ENCODE data around the gene NOTO.

Gene NOTO

DNA sequence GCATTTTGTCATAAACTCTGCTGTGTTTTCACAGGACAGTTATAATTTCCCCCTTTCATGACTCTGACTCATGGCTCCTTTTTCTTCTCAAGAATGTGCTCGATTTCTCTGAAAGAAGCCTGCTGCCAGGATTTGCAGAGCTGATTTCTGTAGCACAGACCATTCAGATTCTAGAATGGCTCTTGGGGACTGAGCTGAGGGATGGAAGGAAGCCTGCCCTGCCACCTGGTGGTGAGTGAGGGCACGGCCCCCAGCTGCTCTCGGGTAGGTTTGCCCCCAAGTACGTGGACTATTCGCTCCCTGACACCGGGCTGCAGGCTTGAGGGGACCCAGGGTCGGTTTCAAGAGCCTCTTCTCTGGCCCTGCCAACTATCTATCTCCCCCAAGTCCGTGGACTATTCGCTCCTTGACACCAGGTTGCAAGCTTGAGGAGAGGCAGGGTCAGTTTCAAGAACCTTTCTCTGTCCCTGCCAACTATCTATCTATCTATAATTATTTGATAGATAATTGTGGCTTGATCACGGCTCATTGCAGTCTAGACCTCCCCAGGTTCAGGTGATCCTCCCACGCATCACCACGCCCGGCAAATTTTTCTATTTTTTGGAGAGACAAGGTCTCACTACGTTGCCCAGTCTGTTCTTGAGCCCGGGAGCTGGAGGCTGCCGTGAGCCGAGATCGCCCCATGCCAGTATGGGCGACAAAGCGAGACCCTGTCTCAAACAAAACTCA lies 10.2 kb downstream of the NOTO start:
- Histone ChIP-seq H3K27ac (ENCODE audit: low read length, poor library complexity, severe bottlenecking) (no peak overlapping the region), H3K9ac (ENCODE audit: low read length) (peak overlapping the region; percentile 45), H3K36me3 (ENCODE audit: control insufficient read depth in 1 of 2, insufficient read depth in 2 of 2, low read depth in 1 of 2, low read length in 2 of 2) (no peaks in the 10 kb centered on the region), H2BK120ac (ENCODE audit: low read depth, low read length) (no peak overlapping the region), H3K4me3 (ENCODE audit: insufficient read depth in 1 of 2, low read depth in 1 of 2, low read length in 2 of 2) (no peak overlapping the region), H2BK5ac (ENCODE audit: low read depth, low read length, poor library complexity, severe bottlenecking) (no peak overlapping the region), H3K9me3 (ENCODE audit: control insufficient read depth, low read length) (no peaks in the 10 kb centered on the region), H4K91ac (ENCODE audit: low read length) (no peak overlapping the region), H4K8ac (ENCODE audit: low read length) (no peak overlapping the region), H2BK12ac (ENCODE audit: low read length in 2 of 2) (no peak overlapping the region), H3K4ac (ENCODE audit: low read depth in 1 of 2, low read length in 2 of 2) (no peak overlapping the region), H3K18ac (ENCODE audit: low read depth in 1 of 2, low read length in 2 of 2) (no peak overlapping the region), H3K4me2 (ENCODE audit: low read length, poor library complexity, severe bottlenecking) (peak overlapping the region; percentile 5), H3K14ac (ENCODE audit: low read length in 2 of 2) (no peak overlapping the region), H3K27me3 (ENCODE audit: control insufficient read depth in 1 of 2, insufficient read depth in 1 of 2, low read length in 2 of 2) (peaks cover 9 to 14% of the 10 kb centered on the region in 2 experiments), H2AK5ac (ENCODE audit: low read length, severe bottlenecking) (no peak overlapping the region), H2AFZ (ENCODE audit: low read depth, low read length) (peak overlapping the region; percentile 8), H3K23ac (ENCODE audit: low read length in 2 of 2) (no peak overlapping the region), H3K79me1 (replicated peaks; ENCODE audit: low read length, poor library complexity, severe bottlenecking) (peaks cover 11% of the 10 kb centered on the region), H2BK15ac (ENCODE audit: low read depth, poor library complexity, severe bottlenecking) (no peak overlapping the region), H3K4me1 (ENCODE audit: control insufficient read depth, insufficient read depth, low read depth, low read length) (peaks cover 10% of the 10 kb centered on the region)
- 47% methylated on average over 17 of the region's 20 CpGs for WGBS
- peak; percentile 82 for DNase-seq

GRCh38 chr2:73214120-73215035 lies 12.0 kb downstream of the NOTO start, which contains the start of gene SMYD5:
Gene SMYD5 (plus strand): TSS chr2:73214245. CDS start chr2:73214267, 22 bp downstream.
- H2BK15ac ChIP-seq (ENCODE audit: low read depth, poor library complexity, severe bottlenecking) = peak within 1 kb of the TSS; percentile 92
- WGBS = under 1% methylated on average over 51 of the region's 64 CpGs
- H3K18ac ChIP-seq (ENCODE audit: low read depth in 1 of 2, low read length in 2 of 2) = peak within 1 kb of the TSS; percentile 78 to 83

DNA sequence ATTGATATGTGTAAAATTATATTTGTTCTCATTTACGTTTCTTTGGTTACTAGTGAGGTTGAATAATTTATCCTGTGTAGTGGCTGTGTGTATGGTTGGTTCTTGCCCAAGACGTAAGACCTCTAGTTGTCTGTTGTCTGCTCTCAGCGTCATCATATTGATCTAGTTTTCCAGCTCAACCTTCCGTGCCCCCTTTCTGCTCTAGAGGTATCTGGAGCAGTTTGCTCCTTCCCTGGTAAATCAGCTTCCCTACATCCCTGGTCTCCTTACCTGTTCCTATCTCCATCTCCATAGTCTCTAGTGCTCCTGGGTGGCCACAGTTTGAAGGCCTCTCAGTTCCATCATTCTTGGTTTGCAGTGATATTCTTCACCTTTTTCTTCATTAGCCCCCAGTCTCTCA lies 12.9 kb downstream of the NOTO start:
- Histone ChIP-seq H2AK5ac (ENCODE audit: low read length, severe bottlenecking) (peak overlapping the region; percentile 58), H3K14ac (ENCODE audit: low read length in 2 of 2) (peak overlapping the region in 1 of 2 experiments; percentile 11), H3K9me3 (ENCODE audit: control insufficient read depth, low read length) (no peaks in the 10 kb centered on the region), H3K79me1 (replicated peaks; ENCODE audit: low read length, poor library complexity, severe bottlenecking) (peaks cover 26% of the 10 kb centered on the region), H4K91ac (ENCODE audit: low read length) (no peak overlapping the region), H3K4me1 (ENCODE audit: control insufficient read depth, insufficient read depth, low read depth, low read length) (peaks cover 18% of the 10 kb centered on the region), H3K4ac (ENCODE audit: low read depth in 1 of 2, low read length in 2 of 2) (peak overlapping the region in 1 of 2 experiments; percentile 80), H2BK12ac (ENCODE audit: low read length in 2 of 2) (peak overlapping the region in 1 of 2 experiments; percentile 21), H3K9ac (ENCODE audit: low read length) (peak overlapping the region; percentile 95), H3K4me2 (ENCODE audit: low read length, poor library complexity, severe bottlenecking) (no peak overlapping the region), H3K18ac (ENCODE audit: low read depth in 1 of 2, low read length in 2 of 2) (no peak overlapping the region), H2BK15ac (ENCODE audit: low read depth, poor library complexity, severe bottlenecking) (no peak overlapping the region), H3K27ac (ENCODE audit: low read length, poor library complexity, severe bottlenecking) (no peak overlapping the region), H2BK5ac (ENCODE audit: low read depth, low read length, poor library complexity, severe bottlenecking) (no peak overlapping the region), H3K4me3 (ENCODE audit: insufficient read depth in 1 of 2, low read depth in 1 of 2, low read length in 2 of 2) (peak overlapping the region in 1 of 2 experiments; percentile 91), H2AFZ (ENCODE audit: low read depth, low read length) (no peak overlapping the region), H2BK120ac (ENCODE audit: low read depth, low read length) (no peak overlapping the region), H3K36me3 (ENCODE audit: control insufficient read depth in 1 of 2, insufficient read depth in 2 of 2, low read depth in 1 of 2, low read length in 2 of 2) (peaks cover 14% of the 10 kb centered on the region in 2 experiments), H3K23ac (ENCODE audit: low read length in 2 of 2) (no peak overlapping the region), H3K27me3 (ENCODE audit: control insufficient read depth in 1 of 2, insufficient read depth in 1 of 2, low read length in 2 of 2) (peaks cover 0 to 3% of the 10 kb centered on the region in 2 experiments), H4K8ac (ENCODE audit: low read length) (no peak overlapping the region)
- DNase-seq = no peak
- 72% methylated on average over 4 of the region's 4 CpGs for WGBS

More at GRCh38 chr2:73214120-73215035, 12.0 kb downstream of the NOTO start, which contains the start of gene SMYD5:
- H4K8ac ChIP-seq (ENCODE audit: low read length) = peak within 1 kb of the TSS; percentile 59
- H2BK5ac ChIP-seq (ENCODE audit: low read depth, low read length, poor library complexity, severe bottlenecking) = peak within 1 kb of the TSS; percentile 61
- H2AK5ac ChIP-seq (ENCODE audit: low read length, severe bottlenecking) = peak within 1 kb of the TSS; percentile 27
- H3K4me1 ChIP-seq (ENCODE audit: control insufficient read depth, insufficient read depth, low read depth, low read length) = peaks cover 18% of the 10 kb centered on the region
- H3K4me2 ChIP-seq (ENCODE audit: low read length, poor library complexity, severe bottlenecking) = peak within 1 kb of the TSS; percentile 67
- peak within 1 kb of the TSS; percentile 95 for H3K9ac ChIP-seq (ENCODE audit: low read length)
- H3K27ac ChIP-seq (ENCODE audit: low read length, poor library complexity, severe bottlenecking) = peak within 1 kb of the TSS; percentile 61
- peak within 1 kb of the TSS; percentile 52 to 79 for H3K4ac ChIP-seq (ENCODE audit: low read depth in 1 of 2, low read length in 2 of 2)
- H3K27me3 ChIP-seq (ENCODE audit: control insufficient read depth in 1 of 2, insufficient read depth in 1 of 2, low read length in 2 of 2) = peaks cover 0 to 11% of the 10 kb centered on the region in 2 experiments
- no peak within 1 kb of the TSS for H3K23ac ChIP-seq (ENCODE audit: low read length in 2 of 2)
- peak within 1 kb of the TSS; percentile 89 to 91 for H3K4me3 ChIP-seq (ENCODE audit: insufficient read depth in 1 of 2, low read depth in 1 of 2, low read length in 2 of 2)
- H4K91ac ChIP-seq (ENCODE audit: low read length) = no peak within 1 kb of the TSS
- H2BK12ac ChIP-seq (ENCODE audit: low read length in 2 of 2) = peak within 1 kb of the TSS in 1 of 2 experiments; percentile 68
- H3K79me1 ChIP-seq (replicated peaks; ENCODE audit: low read length, poor library complexity, severe bottlenecking) = peaks cover 23% of the 10 kb centered on the region
- no peak within 1 kb of the TSS for H2BK120ac ChIP-seq (ENCODE audit: low read depth, low read length)
- peak within 1 kb of the TSS in 1 of 2 experiments; percentile 98 for H3K14ac ChIP-seq (ENCODE audit: low read length in 2 of 2)
- H3K9me3 ChIP-seq (ENCODE audit: control insufficient read depth, low read length) = no peaks in the 10 kb centered on the region
- H2AFZ ChIP-seq (ENCODE audit: low read depth, low read length) = peak within 1 kb of the TSS; percentile 83
- peak; percentile 89 for DNase-seq
- peaks cover 7 to 8% of the 10 kb centered on the region in 2 experiments for H3K36me3 ChIP-seq (ENCODE audit: control insufficient read depth in 1 of 2, insufficient read depth in 2 of 2, low read depth in 1 of 2, low read length in 2 of 2)
